Stimulated activated CD4-positive, alpha-beta T cell treated with anti-CD3 and anti-CD28 coated beads, Interleukin-15, amount 100 ng/mL, for 48 hours (primary cell): ENCODE measurements around the gene AHCYL2.
"Not testable (repeated sequence)": the region's sequence is repeated elsewhere in the genome, so short reads cannot be mapped to it uniquely, and the experiment has no call there.

ENCODE experiments used
- DNase-seq, 2 donors: peaks; one replicate each; pipeline ENCODE4 v3.0.0-alpha.2; 2020; ENCODE audit warnings: low read depth in 2 of 2

AHCYL2 gene

DNA sequence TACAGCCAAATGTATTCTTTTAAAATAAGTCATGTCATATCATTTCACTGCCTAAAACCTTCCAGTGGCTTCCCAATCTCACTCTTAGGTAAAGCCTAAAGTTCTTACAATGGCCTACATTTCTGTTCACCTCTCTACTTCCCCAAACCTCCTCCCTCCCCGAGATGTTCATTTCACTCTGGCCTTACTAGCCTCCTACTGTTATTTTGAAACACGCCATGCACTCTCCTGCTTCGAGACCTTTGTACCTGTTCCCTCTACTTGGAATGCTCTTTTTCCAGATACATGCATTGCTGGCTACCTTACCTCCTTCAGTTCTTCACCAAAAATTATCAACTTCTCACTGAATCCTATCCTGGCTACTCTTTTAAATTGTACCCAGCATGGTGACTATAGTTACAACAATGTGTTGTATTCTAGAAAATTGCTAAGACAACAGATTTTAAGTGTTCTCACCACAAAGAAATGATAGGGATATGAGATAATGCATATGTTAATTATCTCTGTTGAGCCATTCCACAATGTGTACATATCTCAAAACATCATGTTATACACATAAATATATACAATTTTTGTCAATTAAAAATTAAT, 158.8 kb downstream of the AHCYL2 start:
- DNase-seq, result no peak

DNA sequence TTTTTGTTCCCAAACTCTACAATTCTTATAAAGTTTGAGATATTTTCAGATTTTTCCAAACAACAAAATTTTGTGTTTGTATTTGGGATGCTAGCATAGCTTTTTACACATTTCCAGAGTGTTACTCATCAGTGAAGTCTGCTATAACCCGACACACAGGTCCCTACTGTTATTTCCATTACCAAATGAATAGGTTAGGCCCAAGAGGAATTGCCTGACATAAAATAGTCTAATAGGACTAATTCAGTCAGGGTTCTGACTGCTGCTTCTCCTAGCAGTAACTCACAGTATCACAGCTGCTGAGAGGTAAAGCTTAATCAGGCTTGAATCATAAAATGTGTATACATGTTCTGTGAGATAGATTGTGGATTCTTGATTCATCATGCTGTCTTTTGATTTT, 160.3 kb downstream of the AHCYL2 start:
- DNase-seq, result no peak

DNA sequence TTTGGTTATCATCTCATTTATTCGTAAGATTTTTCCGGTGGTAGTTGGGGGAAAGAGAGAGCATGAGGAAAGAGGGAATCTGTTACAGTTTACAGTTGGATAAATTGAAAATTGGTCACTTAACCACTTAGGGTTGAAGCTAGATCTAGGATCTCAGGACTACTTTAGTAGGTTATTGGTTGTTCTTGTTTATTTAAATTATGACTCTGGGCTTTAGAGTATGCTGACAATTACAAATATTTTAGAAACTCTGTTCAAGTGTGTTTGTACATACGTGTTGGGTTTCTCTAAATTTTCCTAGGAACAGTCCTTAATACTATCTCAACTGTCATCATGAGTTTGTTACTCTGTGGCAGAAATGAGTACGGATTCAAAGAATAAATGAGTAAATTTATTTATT, 160.8 kb downstream of the AHCYL2 start:
- DNase-seq, result no peak

DNA sequence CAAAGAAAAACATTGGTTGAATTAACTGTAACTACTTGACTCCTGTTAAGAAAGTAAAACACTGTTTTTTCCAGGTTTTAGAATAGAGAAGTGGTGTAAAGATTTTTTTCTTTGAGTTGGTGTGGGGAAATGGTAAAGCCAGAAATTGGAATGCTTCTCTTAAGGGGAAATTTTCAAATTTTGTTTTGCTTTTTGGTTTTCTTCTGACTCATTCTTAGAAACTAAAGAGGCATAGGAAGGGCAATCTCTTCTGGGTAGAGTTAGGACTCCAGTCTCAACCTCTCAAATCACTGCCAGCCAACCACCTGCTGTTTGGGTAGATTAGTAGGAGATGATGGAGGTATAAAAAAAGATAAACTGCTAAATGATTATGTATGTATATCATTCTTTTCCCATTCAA, 161.7 kb downstream of the AHCYL2 start:
- no peak for DNase-seq

DNA sequence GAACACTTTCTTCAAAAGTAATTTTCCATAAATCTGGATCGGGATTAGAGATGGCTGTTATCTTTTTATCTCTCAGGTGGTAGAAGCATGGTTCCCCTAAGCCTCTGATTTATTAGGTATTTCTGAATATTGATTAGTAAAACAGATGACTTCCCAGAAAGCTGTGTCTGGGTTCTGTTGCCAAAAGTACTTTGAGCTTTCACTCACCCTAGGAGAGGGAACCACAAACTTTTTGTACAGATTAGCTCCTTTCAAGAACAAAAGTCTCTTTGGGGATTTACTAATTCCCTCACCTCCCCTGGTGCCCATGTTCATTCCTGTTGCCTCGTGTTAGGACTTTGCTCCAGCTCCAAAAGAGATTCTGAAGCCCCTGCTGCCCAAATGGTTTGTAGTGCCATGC, 162.7 kb downstream of the AHCYL2 start:
- DNase-seq, result no peak

DNA sequence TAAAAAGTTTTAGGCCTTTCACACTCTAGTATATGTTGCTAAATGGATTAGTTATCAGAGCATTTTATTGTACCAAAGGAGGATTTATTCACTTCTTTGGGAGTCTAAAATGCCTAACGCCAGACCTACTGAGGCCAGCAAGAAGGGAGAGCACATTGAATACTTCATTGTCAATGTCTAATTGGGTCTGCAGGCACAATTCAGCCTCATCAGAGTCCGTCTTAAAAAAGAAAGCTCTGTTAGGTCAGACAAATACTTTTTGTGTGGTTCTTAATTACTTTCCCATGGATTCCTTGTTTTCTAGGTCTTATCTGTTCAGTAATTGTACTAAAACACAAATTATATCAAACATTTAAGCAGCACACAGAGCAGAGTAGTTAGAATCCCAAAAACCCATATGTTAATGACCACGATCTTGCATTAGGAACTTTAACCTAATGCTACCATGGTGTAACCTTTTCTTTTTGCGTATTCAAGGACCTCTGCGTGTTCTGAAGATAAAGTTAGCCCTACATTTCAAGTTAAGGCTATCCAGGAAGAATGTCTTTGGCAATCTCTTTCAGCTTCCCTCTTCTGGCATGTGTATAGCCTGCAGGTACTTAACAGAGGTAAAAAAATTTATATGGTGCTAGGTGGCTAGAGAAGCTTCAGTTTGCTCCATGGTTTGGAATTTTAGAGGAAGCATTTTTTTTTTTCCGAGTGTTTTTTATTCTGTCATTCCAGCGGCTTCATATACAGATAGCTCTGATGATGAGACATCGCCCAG, 163.7 kb downstream of the AHCYL2 start:
- no peak for DNase-seq

DNA sequence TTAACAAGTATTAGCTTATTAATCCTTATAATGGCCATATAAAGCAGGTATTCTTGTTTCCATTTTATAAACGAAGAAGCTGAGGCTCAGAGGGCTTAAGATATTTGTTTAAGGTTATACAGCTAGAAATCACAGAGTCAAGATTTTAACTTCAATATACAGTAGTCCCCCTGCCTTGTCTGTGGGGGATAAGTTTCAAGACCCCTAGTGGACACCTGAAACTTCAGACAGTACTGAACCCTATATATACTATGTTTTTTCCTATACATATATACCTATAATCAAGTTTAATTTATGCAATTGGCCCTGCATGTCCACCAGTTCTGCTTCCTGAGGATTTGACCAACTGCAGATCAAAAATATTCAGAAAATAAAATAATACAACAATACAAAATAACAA, 165.0 kb downstream of the AHCYL2 start:
- no peak for DNase-seq

DNA sequence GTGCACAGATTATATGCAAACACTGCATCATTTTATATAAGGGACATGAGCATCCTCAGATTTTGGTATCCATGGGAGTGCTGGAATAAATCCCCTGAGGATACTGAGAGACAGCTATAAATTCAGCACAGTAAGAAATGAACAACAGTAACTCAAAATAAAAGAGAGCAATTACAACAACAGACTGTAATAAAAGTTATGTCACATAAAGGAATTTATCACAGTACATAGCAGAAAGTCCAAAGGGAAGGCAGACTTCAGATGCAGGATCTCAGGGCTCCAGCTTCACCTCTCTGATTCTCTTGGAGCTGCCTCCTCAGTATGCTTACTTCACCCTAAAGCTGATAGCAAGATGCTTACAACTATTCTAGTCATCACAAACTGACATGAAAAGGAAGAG, 165.5 kb downstream of the AHCYL2 start:
- no peak for DNase-seq

DNA sequence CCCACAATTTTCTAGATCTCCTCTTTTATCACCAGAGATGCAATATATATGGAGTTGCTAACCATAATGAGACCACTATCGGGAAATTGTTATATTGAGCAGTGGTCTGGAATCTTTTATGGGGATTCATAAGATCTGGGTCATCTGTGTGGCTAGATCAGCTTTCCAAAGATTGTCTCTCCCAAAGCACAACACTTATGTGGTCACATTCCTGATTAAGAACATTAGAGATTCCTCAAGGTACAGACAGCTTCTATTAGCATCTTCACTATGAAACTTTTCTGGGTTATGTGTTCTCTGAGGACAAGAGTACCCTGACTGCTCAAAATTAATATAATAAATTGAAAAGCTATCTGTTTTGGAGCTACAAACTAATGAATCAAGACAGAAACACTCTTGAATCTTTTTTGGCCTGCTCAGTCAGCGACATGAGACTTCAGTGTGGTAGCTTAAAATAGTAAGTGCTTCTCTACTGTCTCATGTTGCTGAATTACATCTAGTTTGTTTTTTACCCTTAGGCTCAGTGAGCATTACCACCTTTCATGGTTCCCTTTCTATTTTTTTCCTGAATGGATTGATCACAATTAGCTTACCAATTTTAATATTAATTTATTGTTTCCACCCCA, 166.8 kb downstream of the AHCYL2 start:
- DNase-seq, result no peak

DNA sequence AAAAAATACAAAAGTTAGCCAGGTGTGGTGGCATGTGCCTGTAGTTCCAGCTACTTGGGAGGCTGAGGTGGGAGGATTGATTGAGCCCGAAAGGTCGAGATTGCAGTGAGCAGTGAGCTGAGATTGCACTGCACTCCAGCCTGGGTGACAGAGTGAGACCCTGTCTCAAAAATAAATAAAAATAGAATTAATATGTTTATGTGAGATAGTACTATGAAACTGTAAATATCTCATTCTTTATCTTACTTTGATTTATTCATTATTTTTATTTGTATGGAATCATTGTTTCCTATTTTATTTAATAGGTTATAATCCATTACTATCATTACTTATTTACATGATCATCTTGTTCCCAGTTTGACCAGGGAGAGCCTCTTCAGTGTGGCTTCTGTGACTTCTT, 168.4 kb downstream of the AHCYL2 start:
- no peak for DNase-seq

DNA sequence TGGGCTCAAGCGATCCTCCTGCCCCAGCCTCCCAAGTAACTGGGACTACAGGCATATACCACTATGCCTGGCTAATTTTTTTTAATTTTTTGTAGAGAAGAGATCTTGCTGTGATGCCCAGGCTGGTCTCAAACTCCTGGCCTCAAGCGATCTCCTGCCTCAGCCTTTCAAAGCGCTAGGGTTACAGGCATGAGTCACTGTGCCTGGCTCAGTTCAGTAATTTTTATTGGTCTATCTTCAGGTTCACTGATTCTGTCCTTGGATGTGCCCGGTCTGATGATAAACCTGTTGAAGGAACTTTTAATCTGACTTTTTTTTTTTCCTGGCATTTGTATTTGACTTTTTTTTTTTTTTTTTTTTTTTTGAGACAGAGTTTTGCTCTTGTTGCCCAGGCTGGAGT, 169.3 kb downstream of the AHCYL2 start:
- DNase-seq, result no peak

DNA sequence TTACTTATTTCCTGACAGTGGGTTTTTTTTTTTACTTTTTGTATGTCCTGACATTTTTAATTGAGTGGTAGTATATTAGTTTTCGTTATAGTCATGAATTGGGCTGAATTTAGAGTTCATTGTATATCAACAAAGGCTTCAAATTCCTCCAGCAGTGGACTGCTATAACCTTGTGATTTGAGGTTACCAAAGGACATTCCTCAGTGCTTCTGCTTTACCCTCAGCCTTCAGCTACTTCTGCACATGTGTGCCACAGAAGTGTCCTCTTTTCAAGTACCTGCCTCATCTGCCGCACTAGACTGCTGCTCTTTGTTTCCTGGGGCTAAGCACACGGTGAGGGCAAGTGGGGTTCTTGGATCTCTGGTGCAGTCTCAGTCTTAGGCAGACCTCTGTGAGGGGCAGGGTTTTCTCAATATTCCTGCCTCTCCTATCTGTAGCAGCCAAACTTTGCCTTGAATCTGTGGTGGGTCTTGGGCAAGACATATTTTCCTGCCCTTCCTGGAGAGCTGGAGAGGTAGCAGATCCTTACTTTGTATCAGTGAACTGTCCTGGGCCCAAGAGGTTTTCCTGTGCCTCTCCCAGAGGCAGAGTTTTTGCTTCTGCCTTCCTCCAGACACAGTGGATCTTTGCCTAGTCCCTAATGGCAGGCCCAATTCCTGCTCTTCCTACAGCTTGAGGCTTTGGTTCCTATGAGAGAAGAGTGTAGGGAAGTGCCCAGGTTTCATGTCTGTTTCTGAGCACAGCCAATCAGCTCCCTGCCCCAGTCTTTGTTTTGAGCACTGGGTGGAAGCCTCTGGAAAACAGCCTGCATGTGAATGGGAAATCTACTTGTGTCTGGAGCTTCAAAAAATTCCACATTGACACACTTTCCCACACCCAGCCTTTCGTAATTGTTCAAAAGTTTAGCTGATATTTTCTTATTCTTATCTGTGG, 170.4 kb downstream of the AHCYL2 start:
- no peak for DNase-seq

DNA sequence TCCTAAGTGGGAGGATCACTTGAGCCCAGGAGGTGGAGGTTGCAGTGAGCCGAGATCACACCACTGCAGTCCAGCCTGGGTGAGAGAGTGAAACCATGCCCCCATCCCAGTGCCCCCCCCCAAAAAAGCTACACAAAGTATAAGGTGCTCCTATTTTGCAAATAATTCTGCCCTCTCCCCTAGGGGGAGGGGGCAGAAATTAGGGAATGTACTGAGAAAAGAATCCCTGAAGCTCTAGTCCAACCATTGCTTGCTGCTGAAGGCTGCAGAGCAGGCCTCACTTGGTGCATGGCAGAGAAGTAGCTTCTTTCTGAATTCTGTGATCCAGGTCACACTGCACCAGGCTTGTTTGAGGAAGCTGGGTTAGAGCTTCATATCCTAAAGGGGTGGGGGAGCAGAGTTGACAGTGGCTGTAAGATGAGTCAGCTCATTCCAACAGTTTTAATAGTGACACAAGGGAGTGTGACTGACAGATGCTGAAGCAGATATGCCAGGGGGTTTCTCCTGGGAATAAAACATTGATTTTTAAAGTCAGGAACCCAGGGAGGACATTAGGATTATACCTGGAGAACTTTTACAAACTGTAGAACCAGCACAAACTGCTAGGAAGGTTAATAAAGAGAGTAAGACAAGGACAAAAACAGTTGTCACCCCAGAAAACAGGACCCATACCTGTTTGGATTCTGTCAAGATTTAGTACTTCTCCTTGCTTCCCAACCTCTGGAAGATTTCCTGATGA, 176.6 kb downstream of the AHCYL2 start:
- DNase-seq, result no peak

DNA sequence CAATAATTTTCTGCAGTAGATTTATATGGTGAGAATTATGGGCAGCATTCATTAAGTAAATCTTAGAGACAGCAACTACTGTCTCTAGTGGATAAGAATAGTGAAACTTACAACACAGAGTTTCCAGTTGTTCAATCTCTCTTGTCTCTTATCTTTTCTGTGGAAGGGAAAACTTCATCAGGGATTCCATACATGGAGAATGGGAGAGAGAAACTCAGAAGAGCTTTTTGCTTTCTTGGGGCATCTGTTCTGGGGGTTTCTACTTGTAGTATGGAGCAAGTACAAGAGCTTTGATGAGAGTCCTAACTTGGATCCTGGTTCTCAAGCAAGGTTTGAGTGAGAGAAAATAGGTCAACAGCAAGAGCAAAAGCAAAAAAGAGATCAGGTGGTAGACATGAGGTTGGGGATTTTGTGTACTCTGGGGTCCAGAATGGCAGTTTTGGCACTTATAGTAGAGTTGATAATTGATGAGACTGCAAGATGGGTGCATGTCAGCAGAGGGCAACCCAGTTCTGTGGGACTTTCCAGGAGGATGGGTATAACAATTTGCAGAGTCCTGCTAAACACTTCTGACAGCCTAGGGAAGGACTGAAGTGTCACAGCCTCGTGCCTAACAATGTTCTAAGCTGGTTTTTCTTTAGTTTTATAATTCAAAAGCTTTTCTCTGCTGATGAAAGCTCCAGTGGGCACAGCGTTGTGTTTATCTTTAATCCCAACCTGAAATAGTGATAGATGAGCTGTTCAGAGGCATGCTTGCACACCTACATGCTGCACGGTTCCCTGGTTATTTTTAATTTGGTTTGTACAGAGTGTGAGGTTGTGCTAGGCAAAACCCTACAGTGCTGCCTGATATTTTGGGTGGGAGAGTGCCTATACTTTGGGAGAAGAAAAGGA, 177.4 kb downstream of the AHCYL2 start:
- peak in 1 of 2 donors; percentile 15 for DNase-seq

DNA sequence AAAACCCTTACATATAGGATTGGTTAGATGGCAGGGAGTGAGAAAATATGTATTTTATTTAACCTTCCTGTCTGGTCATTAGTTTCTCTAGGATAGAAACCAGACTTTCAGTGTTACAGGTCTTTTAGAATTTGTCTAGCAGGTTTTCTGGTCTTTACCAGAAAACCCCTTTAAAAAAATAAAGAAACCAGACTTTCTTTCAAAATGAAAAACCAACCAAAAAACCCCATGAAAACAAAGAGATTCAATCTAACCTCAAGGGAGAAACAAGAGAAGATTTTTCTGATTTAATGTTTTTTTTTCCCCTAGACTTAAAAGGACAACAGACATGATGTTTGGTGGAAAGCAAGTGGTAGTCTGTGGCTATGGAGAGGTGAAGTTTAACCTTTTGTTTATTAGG, 180.7 kb downstream of the AHCYL2 start:
- no peak for DNase-seq

DNA sequence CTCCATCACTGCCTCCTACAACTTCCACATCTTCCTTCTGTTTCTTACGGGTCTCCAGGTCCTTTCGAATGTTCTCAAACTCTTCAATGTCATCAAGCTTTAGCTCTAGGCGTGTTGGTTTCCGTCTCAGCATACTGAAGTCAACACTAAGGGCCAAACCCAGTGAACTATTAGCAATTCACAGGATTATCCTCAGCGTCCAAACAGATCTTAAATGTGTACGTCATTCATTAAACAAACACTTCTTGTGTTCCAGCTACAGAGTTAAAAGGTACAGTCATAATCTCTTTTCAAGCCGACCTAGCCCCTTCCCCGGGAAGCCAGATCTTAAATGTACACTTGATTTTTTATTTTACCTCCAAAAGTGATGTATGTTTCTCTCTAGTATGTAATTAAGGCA, 185.4 kb downstream of the AHCYL2 start:
- DNase-seq, result not testable (repeated sequence)

DNA sequence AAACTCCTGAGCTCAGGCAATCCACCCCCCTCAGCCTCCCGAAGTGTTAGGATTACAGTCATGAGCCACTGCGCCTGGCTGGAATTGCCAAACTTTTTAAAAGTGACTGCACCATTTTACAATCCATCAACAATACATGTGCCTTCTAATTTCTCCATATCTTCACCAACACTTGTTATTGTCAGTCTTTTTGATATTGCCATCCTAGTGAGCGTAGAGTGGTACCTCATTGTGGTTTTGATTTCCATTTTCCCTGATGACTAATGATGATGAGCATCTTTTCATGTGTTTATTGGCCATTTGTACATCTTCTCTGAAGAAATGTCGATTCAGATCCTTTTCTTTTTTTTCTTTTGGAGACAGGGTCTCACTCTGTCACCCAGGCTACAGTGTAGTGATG, 187.7 kb downstream of the AHCYL2 start:
- DNase-seq, result no peak

DNA sequence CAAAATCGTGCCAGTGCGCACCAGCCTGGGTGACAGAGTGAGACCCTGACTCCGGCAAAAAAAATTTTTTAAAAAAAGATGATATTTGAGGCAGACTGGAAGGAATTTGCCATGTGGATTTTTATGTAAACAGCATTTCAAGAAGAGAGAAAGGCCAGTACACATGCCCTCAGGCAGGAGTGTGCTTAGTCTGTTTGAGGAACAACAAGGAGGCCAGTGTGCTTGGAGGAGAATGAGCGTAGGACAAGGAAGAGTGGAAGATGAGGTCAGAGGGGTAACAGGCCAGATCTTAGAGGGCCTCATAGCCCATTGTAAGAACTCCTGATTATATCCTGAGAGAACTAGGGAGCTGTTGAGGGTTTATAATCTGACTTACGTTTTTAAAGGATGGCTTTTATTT, 192.2 kb downstream of the AHCYL2 start:
- DNase-seq, result no peak

DNA sequence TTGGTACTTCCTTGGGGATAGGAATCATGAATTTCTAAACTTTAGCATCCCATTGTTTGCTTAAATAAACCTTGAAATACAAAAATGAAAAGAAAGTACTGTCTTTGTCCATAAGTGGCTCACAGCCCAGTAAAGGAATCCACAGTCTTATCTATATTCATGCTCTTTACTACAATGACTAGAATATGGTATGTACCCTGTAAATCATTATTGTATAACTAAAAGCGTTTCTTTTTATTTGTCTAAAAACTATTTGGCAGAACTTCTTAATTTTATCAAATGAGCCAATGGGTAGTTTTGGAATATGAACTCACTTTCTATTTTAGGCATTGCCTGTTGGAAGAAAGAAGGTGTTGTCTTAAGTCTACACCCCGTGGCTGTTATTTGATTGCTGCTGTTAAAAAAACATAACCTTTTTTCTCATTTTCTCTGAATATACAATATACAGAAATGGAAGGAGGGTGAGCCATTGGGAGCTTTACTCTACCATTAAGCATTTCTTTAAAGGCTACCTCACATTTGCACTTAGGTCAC, 197.0 kb downstream of the AHCYL2 start:
- no peak for DNase-seq

DNA sequence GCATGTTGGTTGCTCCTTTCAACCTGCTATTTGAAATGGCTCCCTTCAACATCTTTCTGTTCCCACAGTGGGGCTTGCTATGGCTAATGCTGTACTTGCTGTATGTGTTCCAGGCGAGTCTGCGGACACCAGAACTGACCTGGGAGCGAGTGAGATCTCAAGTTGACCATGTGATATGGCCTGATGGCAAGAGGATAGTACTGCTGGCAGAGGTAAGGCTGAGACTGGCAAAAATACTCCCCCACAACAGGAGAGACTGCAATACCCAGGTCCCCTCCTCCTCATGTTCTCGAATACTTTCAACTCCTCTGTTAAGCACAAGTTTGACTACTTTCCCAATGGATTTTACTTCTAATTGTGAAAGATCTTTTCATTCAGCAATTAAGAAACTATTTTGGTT, 197.9 kb downstream of the AHCYL2 start:
- no peak for DNase-seq
